Vagina (tissue), 2 donors: ENCODE measurements around the gene BCAS3. TPM values are rescaled to one million over a fixed set of nuclear protein-coding genes. Genes with fewer than 3 reads are reported as not detected.

Experiments
- DNase-seq, 2 donors: peaks; one replicate each; pipeline ENCODE4 v3.0.0-alpha.2; 2017; ENCODE audit errors: extremely low spot score in 2 of 2
- H3K27ac ChIP-seq: fragments of 200-600 bp; sonication (generic); one replicate; pipeline ENCODE4 v1.5.1; 2019
- H3K27me3 ChIP-seq: fragments of 200-600 bp; sonication (generic); one replicate; pipeline ENCODE4 v1.5.1; 2019
- H3K36me3 ChIP-seq, 2 donors: fragments of 200-600 bp; sonication (generic); one replicate each; pipeline ENCODE4 v1.5.1; 2017 to 2019
- H3K4me1 ChIP-seq: fragments of 200-600 bp; sonication (generic); one replicate; pipeline ENCODE4 v1.5.1; 2019
- H3K4me3 ChIP-seq, 2 donors: fragments of 200-600 bp; sonication (generic); 1 replicate in 1 of 2; 2 replicates in 1 of 2; pipeline ENCODE4 v1.5.1; 2016 to 2019
- H3K9me3 ChIP-seq: fragments of 200-600 bp; sonication (generic); one replicate; pipeline ENCODE4 v1.5.1; 2019
- POLR2A ChIP-seq, 2 donors: fragments of 450-650 bp; IDR thresholded peaks; one replicate each; pipeline ENCODE4 v1.6.1; 2017; ENCODE audit warnings: antibody characterized with exemption in 2 of 2, mild to moderate bottlenecking in 2 of 2, moderate library complexity in 2 of 2
- POLR2AphosphoS5 ChIP-seq, 2 donors: sonication (generic); formaldehyde crosslinking; IDR thresholded peaks; one replicate each; pipeline ENCODE4 v1.9.0; 2017; ENCODE audit warnings: antibody characterized with exemption in 2 of 2, mild to moderate bottlenecking in 2 of 2, low read depth in 1 of 2; ENCODE audit not compliant: insufficient read depth in 1 of 2
- intact Hi-C: fragments of 100-400 bp; cut with DNase I; formaldehyde crosslinking; loops from one replicate; pipeline ENCODE4 v1.15.1; 2023
- total RNA-seq: library from RNA; depleted of rRNA; stranded (reverse); fragments of >200 nt; gene quantifications from one replicate; pipeline ENCODE4 v1.2.3, GENCODE V29; 2016
- TF ChIP-seq, protein P1 (sequence below), 3 experiments: fragments of 450-650 bp in 2 of 3; fragments of 200-600 bp in 1 of 3; sonication (generic) in 1 of 3; IDR thresholded peaks; one replicate each; pipeline ENCODE4 v1.5.1; 2017 to 2019; ENCODE audit warnings: antibody characterized with exemption in 3 of 3, mild to moderate bottlenecking in 2 of 3, moderate library complexity in 2 of 3

Gene BCAS3
- total RNA-seq, 1 donor from 2014 or later, result 33.1 TPM

DNA sequence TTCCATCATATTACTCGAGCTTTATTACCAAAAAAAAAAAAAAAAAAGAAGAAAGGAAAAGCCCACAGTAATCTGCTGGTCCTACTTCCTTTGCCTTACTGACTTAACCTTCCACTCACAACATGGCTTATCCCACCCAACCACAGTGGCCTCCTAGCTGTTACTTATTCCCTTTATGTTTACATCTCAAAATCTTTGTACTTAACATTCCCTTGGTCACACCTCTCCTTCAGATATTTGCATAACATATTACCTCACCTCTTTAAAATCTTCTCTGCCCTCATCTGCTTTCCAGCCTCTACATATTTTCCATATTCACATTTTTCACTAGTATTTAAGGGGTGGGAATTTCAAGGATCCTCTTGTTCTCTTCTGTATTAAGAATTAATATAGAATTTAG is 395.0 kb downstream of the BCAS3 start:
- no peak for DNase-seq
- intact Hi-C loops, result no loop called here
- peaks cover 0 to 4% of the 10 kb centered on the region in 2 donors for H3K36me3 ChIP-seq
- H3K9me3 ChIP-seq, result no peaks in the 10 kb centered on the region
- TF ChIP-seq, protein P1, sequence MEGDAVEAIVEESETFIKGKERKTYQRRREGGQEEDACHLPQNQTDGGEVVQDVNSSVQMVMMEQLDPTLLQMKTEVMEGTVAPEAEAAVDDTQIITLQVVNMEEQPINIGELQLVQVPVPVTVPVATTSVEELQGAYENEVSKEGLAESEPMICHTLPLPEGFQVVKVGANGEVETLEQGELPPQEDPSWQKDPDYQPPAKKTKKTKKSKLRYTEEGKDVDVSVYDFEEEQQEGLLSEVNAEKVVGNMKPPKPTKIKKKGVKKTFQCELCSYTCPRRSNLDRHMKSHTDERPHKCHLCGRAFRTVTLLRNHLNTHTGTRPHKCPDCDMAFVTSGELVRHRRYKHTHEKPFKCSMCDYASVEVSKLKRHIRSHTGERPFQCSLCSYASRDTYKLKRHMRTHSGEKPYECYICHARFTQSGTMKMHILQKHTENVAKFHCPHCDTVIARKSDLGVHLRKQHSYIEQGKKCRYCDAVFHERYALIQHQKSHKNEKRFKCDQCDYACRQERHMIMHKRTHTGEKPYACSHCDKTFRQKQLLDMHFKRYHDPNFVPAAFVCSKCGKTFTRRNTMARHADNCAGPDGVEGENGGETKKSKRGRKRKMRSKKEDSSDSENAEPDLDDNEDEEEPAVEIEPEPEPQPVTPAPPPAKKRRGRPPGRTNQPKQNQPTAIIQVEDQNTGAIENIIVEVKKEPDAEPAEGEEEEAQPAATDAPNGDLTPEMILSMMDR (IDR thresholded peaks at IDR 0.05), result no peak
- no peak for TF ChIP-seq POLR2AphosphoS5 (IDR thresholded peaks at IDR 0.05; ENCODE audit: insufficient read depth in 1 of 2, low read depth in 1 of 2)
- no peak for TF ChIP-seq POLR2A (IDR thresholded peaks at IDR 0.05)
- no peaks in the 10 kb centered on the region for H3K27me3 ChIP-seq
- no peak overlapping the region for H3K4me3 ChIP-seq
- no peak overlapping the region for H3K27ac ChIP-seq
- no peaks in the 10 kb centered on the region for H3K4me1 ChIP-seq

DNA sequence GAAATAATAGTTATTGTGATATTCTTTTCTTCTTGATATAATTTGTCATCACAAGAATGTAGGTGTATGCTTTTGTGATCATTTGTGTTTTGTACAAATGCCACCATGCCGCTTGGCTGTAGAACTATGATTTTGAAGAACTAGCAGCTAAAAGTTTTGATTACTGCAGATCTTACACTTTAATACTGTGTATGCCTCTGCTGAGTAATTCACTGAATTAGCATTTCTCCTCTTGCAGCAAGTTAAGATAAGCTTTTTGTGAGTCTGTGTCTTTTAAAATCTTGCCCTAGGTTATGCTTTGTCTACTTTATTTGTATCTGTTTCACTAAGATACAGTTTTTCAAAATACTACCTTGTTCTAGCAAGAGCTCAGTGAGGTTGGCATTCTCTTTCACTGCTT is 395.5 kb downstream of the BCAS3 start:
- Histone ChIP-seq H3K27ac (no peak overlapping the region), H3K36me3 (peaks cover 0 to 4% of the 10 kb centered on the region in 2 donors), H3K4me3 (no peak overlapping the region), H3K4me1 (no peaks in the 10 kb centered on the region), H3K27me3 (no peaks in the 10 kb centered on the region), H3K9me3 (no peaks in the 10 kb centered on the region)
- no peak for DNase-seq
- intact Hi-C loops, result no loop called here
- TF ChIP-seq POLR2AphosphoS5 (IDR thresholded peaks at IDR 0.05; ENCODE audit: insufficient read depth in 1 of 2, low read depth in 1 of 2) (no peak), POLR2A (IDR thresholded peaks at IDR 0.05) (no peak)
- TF ChIP-seq, protein P1 (IDR thresholded peaks at IDR 0.05), result no peak

DNA sequence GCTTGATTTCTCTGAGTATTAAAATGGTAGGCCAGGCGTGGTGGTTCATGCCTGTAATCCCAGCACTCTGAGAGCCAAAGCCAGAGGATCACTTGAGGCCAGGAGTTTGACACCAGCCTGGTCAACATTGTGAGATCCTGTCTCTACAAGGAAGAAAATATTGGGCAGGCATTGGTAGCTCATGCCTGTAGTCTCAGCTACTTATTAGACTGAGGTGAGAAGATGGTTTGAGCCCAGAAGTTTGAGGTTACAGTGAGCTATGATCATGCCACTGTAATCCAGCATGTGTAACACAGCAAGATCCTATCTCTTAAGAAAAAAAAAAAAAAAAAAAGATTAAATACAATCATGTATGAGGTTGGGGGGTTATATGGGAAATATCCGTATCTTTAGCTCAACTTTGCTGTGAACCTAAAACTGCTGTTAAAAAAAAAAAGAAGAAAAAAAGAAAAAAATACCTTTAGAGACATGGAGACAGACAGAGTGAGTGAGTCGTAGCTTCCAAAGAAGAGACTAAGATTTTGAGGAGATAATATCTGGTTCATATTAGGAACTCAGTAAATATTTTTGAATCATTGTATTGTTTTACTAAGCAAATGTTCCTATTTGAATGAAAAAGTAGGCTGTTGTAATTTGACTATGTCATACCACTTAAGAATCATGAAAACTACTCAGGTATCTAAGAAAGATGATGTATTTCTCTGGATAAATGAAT is 396.3 kb downstream of the BCAS3 start:
- Histone ChIP-seq H3K27me3 (no peaks in the 10 kb centered on the region), H3K36me3 (peaks cover 0 to 4% of the 10 kb centered on the region in 2 donors), H3K4me1 (no peaks in the 10 kb centered on the region), H3K9me3 (no peaks in the 10 kb centered on the region), H3K27ac (no peak overlapping the region), H3K4me3 (no peak overlapping the region)
- intact Hi-C loops, result no loop called here
- DNase-seq, result no peak
- TF ChIP-seq POLR2AphosphoS5 (IDR thresholded peaks at IDR 0.05; ENCODE audit: insufficient read depth in 1 of 2, low read depth in 1 of 2), result no peak
- TF ChIP-seq, protein P1 (IDR thresholded peaks at IDR 0.05), result no peak
- no peak for TF ChIP-seq POLR2A (IDR thresholded peaks at IDR 0.05)

DNA sequence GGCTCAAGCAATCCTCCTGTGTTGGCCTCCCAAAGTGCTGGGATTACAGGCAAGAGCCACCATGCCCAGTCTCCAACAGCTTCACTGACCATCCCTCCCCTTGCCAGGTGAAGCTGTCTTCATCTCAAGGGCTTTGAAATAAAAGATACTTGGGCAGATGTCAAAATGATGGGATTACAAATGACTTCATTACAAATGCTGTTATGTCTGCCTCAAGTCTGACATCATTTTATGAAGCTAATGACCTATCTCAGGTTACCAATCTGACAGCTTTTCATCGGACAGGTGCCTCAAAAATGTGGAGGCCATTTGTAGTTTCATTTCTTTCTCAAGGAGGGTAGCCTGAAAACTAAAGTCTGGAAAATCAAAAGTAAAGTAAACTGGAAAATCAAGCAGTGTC is 398.3 kb downstream of the BCAS3 start:
- Histone ChIP-seq H3K4me3 (no peak overlapping the region), H3K27me3 (no peaks in the 10 kb centered on the region), H3K4me1 (no peaks in the 10 kb centered on the region), H3K27ac (no peak overlapping the region), H3K9me3 (no peaks in the 10 kb centered on the region), H3K36me3 (peaks cover 0 to 4% of the 10 kb centered on the region in 2 donors)
- intact Hi-C loops, result no loop called here
- DNase-seq, result no peak
- TF ChIP-seq POLR2AphosphoS5 (IDR thresholded peaks at IDR 0.05; ENCODE audit: insufficient read depth in 1 of 2, low read depth in 1 of 2), result no peak
- no peak for TF ChIP-seq POLR2A (IDR thresholded peaks at IDR 0.05)
- TF ChIP-seq, protein P1 (IDR thresholded peaks at IDR 0.05), result no peak

DNA sequence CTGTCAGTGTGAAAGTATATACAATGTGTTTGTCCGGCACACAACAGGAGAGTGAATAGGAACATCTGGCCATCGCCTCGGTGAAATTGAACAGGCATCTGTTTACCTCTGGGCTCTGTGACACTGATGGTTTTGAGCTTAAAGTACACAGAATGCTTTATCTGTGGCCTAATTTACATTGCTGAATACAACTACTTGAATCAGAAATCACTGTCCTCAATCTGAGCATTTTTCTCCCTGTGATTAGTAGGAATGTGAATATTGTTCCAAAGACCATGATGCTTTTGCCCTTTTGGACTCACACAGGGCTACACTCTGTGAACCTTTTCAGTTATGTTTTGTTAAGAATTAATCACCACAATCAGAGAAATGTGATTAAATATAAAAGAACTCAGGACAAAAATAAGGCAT is 399.0 kb downstream of the BCAS3 start:
- no peak for TF ChIP-seq POLR2AphosphoS5 (IDR thresholded peaks at IDR 0.05; ENCODE audit: insufficient read depth in 1 of 2, low read depth in 1 of 2)
- no peak for TF ChIP-seq POLR2A (IDR thresholded peaks at IDR 0.05)
- TF ChIP-seq, protein P1 (IDR thresholded peaks at IDR 0.05), result no peak
- H3K4me1 ChIP-seq, result no peaks in the 10 kb centered on the region
- intact Hi-C loops, result no loop called here
- no peak overlapping the region for H3K27ac ChIP-seq
- H3K27me3 ChIP-seq, result no peaks in the 10 kb centered on the region
- H3K4me3 ChIP-seq, result no peak overlapping the region
- no peaks in the 10 kb centered on the region for H3K9me3 ChIP-seq
- H3K36me3 ChIP-seq, result peaks cover 0 to 4% of the 10 kb centered on the region in 2 donors
- DNase-seq, result no peak
